SKM-1 treated with dmso at 0.1 percent for 144 hours (cell line): Measurements from ENCODE around the gene BTBD7.

Source experiments
- DNase-seq: peaks from one replicate; lab custom pipeline; 2025; ENCODE audit not compliant: unreplicated experiment; lab: John Stamatoyannopoulos, UW

BTBD7 gene

DNA sequence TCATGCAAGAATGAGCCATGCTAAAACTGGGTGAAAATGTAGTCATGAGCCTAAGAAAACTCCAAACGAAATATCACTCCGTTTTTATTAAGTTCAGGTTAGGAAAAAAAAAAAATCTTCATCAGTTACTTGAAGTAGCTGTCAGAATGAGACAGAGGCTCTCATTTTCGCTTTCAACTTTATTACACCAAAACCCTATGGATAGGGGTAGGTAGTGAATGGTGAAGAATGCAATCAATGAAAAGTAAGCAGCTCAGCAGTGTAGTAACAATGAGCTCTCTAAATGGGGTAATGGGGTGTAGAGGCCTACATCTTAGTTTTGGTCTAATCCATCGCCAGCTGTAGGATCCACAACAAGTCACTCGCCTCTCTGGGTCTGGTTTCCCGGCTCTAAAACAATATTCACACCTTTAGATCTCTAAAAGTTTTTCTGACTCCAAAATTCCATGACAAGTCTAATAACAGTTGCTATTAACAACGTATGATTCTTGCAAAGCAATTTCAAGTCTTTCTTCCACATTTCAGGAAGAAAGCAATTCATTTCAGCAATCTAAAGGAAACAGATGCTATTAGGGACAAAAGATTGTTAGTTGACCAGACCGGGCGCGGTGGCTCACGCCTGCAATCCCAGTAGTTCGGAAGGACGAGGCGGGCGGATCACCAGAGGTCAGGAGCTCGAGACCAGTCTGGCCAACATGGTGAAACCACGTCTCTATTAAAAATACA lies 1.7 kb downstream of the BTBD7 start:
- no peak for DNase-seq

DNA sequence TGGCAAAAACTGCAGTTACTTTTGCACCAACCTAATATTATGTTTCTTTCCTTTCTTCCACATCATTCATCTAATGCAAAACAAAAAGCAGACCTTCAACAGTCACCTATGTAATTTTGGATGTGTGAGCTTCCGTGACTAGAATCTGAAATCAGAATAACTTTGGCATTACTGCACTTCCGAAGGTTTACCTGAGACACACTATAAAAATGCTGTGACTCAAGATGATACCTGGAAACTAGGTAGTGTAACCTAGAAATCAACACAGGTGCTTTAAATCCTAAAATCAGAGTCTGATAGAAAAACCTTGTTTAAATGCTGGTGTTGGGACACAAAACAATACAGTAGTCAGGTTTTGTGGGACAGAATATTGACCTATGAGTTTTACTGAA lies 2.2 kb downstream of the BTBD7 start:
- no peak for DNase-seq

GRCh38 chr14:93329965-93330608 lies 2.7 kb downstream of the BTBD7 start:
- no peak for DNase-seq

DNA sequence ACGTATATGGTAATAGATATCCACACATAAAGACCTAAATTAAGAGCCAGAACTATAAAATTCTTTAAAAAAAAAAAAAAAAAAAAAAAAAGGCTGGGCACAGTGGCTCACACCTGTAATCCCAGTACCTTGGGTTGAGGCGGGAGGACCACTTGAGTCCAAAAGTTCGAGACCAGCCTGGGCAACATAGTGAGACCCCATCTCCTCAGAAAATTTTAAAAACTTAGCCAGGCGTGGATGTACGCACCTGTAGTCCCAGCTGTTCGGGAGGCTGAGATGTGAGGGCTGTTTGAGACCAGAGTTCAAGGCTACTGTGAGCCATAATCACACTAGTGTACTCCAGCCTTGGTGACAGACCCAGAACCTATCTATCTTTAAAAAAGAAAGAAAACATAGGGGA lies 4.3 kb downstream of the BTBD7 start:
- DNase-seq = no peak

GRCh38 chr14:93326196-93326595 lies 6.6 kb downstream of the BTBD7 start:
- no peak for DNase-seq

GRCh38 chr14:93323600-93324174 lies 9.1 kb downstream of the BTBD7 start:
- no peak for DNase-seq

- no peak for DNase-seq
Observed at GRCh38 chr14:93322929-93323599, 9.8 kb downstream of the BTBD7 start.

DNA sequence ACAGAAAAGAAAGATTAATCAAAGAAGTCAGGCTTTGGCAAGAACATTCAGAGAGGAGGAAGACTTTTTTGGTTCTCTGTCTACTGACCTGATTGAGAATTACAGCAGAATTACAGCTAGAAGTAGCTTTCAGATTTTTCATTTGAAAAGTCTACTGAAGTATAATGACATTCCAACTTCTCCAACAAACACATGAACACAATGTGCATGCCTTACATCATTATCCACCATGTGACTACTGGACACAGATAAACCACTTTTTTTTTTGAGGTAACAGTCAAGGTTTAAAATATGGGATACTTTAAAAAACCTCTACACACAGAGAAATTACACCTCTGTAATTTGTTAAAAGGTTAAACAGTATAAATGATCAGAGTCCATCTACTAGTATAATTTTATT lies 12.3 kb downstream of the BTBD7 start:
- no peak for DNase-seq

DNA sequence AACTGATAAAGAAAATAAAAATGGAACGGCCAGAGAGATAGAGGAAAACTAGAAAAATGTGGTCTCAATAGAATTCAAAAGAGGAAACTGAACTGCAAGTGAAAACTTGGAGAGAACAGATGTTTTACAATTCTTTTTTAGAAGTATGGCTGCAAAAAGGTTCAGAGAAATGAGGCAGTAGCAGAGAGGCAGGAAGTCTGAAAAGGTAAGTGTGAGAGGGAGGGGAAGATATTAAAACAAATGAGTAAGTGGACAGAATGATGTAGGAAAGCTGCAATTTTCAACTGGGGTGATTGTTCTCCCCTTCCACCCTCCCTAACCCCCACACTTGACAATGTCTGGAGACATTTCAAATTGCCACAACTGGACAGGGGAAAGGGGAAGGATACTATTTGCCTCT lies 12.9 kb downstream of the BTBD7 start:
- DNase-seq = no peak

- DNase-seq = no peak
Observed at GRCh38 chr14:93319494-93319893, 13.3 kb downstream of the BTBD7 start.

DNA sequence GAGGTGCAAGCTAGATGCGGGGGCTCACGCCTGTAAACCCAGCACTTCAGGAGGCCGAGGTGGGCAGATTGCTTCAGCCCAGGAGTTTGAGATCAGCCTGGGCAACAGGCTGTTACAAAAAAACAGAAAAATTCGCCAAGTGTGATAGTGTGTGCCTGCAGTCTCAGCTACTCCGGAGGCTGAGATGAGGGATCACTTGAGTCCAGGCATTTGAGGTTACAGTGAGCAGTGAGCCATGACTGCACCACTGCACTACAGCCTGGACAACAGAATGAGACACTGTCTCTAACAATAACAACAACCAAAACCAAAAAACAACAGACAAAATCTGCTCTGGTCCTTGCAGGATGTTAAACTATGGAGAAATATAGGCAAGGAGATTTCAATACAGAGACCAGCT lies 13.9 kb downstream of the BTBD7 start:
- no peak for DNase-seq

DNA sequence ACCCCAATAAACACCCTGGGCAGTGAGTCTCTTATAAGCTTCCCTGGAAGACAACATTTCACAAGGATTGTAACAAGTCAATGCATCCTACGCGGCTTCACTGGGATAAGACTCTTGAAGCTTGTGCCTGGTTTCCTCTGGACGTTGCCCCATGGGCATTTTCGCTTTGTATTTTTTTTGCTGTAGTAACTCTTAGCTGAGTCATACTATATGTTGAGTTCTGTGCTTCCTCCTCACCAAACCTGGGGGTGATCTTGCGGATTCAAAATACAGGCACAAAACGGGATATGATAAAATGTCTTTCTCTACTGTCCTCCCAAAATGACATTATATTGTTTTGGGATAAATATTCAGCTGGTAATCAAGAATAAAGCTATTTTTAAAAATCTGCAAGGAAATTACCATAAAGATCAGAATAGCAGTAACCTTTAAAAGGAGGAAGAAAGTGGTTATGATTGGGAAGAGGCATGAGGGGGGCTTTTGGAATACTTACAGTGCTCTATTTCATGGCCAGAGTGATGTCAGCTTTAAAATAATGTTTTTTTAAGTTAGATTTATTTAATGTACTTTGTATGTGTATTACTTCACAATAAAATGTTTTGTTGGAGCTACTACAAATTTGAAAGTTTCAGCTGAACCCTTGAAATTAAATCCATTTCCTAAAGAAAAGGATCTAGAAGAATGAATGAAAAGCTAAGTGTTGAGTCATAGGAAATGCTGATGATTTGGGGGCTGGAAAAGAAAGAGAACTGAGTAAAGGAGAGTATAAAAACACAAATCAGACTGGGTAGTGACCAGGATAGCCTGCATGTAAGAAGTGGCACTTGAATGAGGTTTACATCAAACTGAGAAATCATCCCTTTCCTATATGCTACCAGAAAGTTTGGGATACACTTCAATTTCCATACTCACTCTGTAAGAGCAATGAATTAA lies 14.7 kb downstream of the BTBD7 start:
- no peak for DNase-seq

DNA sequence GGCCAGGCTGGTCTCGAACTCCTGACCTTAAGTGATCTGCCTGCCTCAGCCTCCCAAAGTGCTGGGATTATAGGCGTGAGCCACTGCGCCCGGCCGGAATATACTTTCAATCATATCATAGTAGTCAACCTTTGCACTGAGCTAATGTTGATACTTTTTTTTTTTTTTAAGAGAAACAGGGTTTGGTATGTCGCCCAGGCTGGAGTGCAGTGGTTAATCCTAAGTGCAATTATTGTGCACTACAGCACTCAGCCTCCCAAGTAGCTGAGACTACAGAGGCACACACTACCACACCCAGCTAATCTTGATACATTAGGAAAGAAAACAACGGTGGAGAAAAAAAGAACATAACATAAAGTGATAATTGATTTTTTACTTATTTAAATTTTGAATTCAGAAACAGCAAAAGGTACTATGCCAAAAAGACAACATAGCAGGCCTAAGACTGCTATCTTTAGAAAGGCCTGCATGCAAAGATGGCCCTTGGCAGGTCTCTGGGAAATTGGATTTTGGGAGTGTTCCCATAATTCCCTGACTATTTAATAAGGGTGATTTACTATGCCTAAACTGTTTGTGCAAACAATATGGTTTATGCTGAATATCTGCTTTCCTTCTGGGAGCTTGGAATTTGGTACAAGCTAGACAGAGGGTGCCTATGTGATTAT lies 15.5 kb downstream of the BTBD7 start:
- DNase-seq = no peak

GRCh38 chr14:93316716-93317115 lies 16.1 kb downstream of the BTBD7 start:
- DNase-seq = no peak

- no peak for DNase-seq
Observed at GRCh38 chr14:93315575-93315974, 17.3 kb downstream of the BTBD7 start.

- no peak for DNase-seq
Observed at GRCh38 chr14:93311082-93311481, 21.8 kb downstream of the BTBD7 start.

DNA sequence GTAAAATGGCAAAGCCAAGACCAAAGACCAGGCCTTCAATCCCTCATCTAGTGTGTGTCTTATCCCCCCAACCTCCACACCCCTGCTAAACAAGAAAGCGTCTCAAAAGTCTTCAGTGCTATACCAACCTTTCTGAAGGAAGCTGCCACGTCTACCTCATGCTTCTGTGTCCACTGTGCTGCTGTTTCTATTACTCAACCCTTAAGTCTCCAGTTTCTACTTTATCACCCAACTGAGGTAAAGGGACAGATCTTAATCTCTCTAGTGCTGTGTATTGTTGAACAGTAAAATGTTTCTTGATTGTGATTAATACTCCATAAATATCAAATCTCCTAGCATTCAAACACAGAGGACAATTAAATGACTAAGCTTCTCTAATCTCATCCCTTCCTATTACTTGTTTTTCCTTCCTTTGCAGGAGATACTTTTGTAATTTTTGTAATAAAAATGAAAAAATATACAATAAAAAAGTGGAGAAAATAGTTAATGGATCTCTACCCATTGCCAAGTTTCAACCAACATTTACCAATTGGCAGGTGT lies 23.3 kb downstream of the BTBD7 start:
- DNase-seq = no peak

- DNase-seq = no peak
Observed at GRCh38 chr14:93308686-93309345, 24.0 kb downstream of the BTBD7 start.

DNA sequence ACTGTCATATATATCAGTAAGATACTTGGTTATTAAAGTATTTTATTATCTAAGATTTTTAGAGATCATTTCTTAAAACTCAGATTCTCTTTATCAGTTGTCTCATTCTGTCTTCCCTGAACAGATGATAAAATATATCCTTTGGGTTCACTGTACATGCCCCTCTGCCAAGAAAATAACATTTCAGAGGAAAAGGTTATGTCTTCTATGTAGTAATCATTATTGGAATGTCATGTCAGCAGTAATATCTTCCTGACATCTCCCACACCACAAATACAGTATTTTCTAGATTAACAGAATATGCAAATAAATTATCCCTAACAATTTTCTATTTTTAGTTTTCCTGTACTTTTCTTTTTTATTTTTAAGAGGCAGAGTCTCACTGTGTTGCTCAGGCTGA lies 26.0 kb downstream of the BTBD7 start:
- DNase-seq = no peak
